ENCODE data around the gene PTPRC. TPM values are rescaled to one million over a fixed set of nuclear protein-coding genes. Genes with fewer than 3 reads are reported as not detected.

The PTPRC gene
- total and polyA plus RNA-seq, 2 donors (not counting 3 experiments of a cell fraction or from before 2014, with no cell fraction given) = not detected

DNA sequence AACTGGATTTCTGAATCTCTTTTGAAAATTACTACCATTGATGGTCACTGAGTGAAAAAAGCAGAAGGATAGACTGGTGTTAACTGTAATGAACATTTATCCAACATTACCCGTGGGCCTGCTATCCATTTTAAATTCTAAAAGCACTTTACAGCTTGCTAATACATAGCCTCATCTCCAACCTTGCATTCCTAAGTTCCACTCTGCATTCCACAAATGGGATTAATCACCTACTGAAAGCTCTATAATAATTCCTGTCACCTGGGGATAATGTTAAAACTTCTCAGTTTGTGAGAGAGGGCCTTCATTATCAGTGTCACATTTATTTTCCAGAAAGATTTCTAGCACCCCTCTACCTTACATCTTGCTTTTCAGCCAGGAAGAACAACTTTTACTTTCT lies 38.2 kb downstream of the PTPRC start:
- no peaks in the 10 kb centered on the region for H4K20me1 ChIP-seq (replicated peaks; ENCODE audit: control insufficient read depth, extremely low read depth, insufficient read depth, low read length)
- DNase-seq (ENCODE audit: low read depth, low spot score) = no peak
- no peak overlapping the region for H3K4me3 ChIP-seq (replicated peaks in 1 of 3; ENCODE audit: insufficient read depth in 1 of 3, low read depth in 1 of 3, low read length in 3 of 3)
- H3K9me1 ChIP-seq (replicated peaks; ENCODE audit: control insufficient read depth, extremely low read depth, insufficient read depth, low read length) = no peaks in the 10 kb centered on the region
- no peak overlapping the region for H2AFZ ChIP-seq (ENCODE audit: low read depth, low read length)
- no peaks in the 10 kb centered on the region for H3K9me3 ChIP-seq (replicated peaks; ENCODE audit: control insufficient read depth, insufficient read depth, low read length)
- no peaks in the 10 kb centered on the region for H3K79me2 ChIP-seq (ENCODE audit: control insufficient read depth, insufficient read depth, low read length)
- H3K4me1 ChIP-seq (ENCODE audit: control insufficient read depth, extremely low read depth, insufficient read depth, low read length) = peaks cover 5% of the 10 kb centered on the region
- dilution Hi-C loops (cut with MboI; ENCODE audit: extremely low pct_ligation_motif_present, low sequenced_read_pairs) (no loop called here), intact Hi-C loops (cut with micrococcal nuclease) (no loop called here)
- H3K9ac ChIP-seq (replicated peaks; ENCODE audit: extremely low read depth, insufficient read depth, low read length) = no peak overlapping the region
- H3K4me2 ChIP-seq (ENCODE audit: insufficient read depth, low read length) = no peak overlapping the region
- TF ChIP-seq POLR2A (IDR thresholded peaks at IDR 0.05; ENCODE audit: low read depth, low read length) (no peak), GATA2 (IDR thresholded peaks at IDR 0.05; ENCODE audit: insufficient read depth, insufficient read length, low read depth, low read length) (no peak), FOS (IDR thresholded peaks at IDR 0.05; ENCODE audit: borderline replicate concordance, insufficient read depth, low read length) (no peak), EZH2 (IDR thresholded peaks at IDR 0.05; ENCODE audit: borderline replicate concordance, low read depth, low read length, severe bottlenecking) (no peak), JUN (IDR thresholded peaks at IDR 0.05; ENCODE audit: borderline replicate concordance, insufficient read depth, insufficient read length, low read depth) (no peak), POLR2AphosphoS5 (IDR thresholded peaks at IDR 0.05; ENCODE audit: insufficient read depth, low read depth, low read length) (no peak), MYC (IDR thresholded peaks at IDR 0.05; ENCODE audit: low read depth, low read length) (no peak)
- TF ChIP-seq, protein P1, sequence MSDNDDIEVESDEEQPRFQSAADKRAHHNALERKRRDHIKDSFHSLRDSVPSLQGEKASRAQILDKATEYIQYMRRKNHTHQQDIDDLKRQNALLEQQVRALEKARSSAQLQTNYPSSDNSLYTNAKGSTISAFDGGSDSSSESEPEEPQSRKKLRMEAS (IDR thresholded peaks at IDR 0.05; ENCODE audit: insufficient read depth, insufficient read length) = no peak
- TF ChIP-seq, protein P2, sequence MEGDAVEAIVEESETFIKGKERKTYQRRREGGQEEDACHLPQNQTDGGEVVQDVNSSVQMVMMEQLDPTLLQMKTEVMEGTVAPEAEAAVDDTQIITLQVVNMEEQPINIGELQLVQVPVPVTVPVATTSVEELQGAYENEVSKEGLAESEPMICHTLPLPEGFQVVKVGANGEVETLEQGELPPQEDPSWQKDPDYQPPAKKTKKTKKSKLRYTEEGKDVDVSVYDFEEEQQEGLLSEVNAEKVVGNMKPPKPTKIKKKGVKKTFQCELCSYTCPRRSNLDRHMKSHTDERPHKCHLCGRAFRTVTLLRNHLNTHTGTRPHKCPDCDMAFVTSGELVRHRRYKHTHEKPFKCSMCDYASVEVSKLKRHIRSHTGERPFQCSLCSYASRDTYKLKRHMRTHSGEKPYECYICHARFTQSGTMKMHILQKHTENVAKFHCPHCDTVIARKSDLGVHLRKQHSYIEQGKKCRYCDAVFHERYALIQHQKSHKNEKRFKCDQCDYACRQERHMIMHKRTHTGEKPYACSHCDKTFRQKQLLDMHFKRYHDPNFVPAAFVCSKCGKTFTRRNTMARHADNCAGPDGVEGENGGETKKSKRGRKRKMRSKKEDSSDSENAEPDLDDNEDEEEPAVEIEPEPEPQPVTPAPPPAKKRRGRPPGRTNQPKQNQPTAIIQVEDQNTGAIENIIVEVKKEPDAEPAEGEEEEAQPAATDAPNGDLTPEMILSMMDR (IDR thresholded peaks at IDR 0.05; ENCODE audit: extremely low read depth in 1 of 2, insufficient read depth in 1 of 2, low read depth in 1 of 2, low read length in 2 of 2) = no peak
- H3K27ac ChIP-seq (ENCODE audit: insufficient read depth, low read depth, low read length) = no peak overlapping the region
- FAIRE-seq = no peak
- H3K27me3 ChIP-seq (ENCODE audit: control insufficient read depth in 2 of 2, insufficient read depth in 2 of 2, low read length in 2 of 2) = no peaks in the 10 kb centered on the region
- ChIA-PET CTCF (interaction anchor here (1.2 kb wide), 1 partner anchor 9 kb away, joined by 5 read pairs; no protein-coding TSS in a partner anchor), POLR2A (no interaction called here)
- no peaks in the 10 kb centered on the region for H3K36me3 ChIP-seq (ENCODE audit: control insufficient read depth in 2 of 2, extremely low read depth in 1 of 2, insufficient read depth in 2 of 2, low read length in 2 of 2)
- no TSS peak for BruUV-seq (replicated peaks)
